H9 (cell line): Measurements from ENCODE around the gene LRSAM1. TPM values are rescaled to one million over a fixed set of nuclear protein-coding genes. Genes with fewer than 3 reads are reported as not detected.

Source experiments
- DNase-seq: peaks from one replicate; pipeline ENCODE4 v3.0.0-alpha.2; 2017
- H2AFZ ChIP-seq: one replicate; pipeline ENCODE4 v1.6.1; 2013; ENCODE audit warnings: mild to moderate bottlenecking, low read length, control low read depth, moderate library complexity
- H2AK5ac ChIP-seq: 2 replicates; pipeline ENCODE4 v1.6.1; 2013; ENCODE audit warnings: low read length, control low read depth, mixed read lengths; ENCODE audit not compliant: insufficient read length
- H2BK120ac ChIP-seq: one replicate; pipeline ENCODE4 v1.6.1; 2013; ENCODE audit warnings: low read depth, mild to moderate bottlenecking, low read length, control low read depth, inconsistent platforms; ENCODE audit not compliant: poor library complexity, severe bottlenecking
- H2BK12ac ChIP-seq: 2 replicates; pipeline ENCODE4 v1.6.1; 2013; ENCODE audit warnings: low read length, control low read depth, mixed read lengths, low read depth; ENCODE audit not compliant: insufficient read length
- H2BK15ac ChIP-seq: 2 replicates; pipeline ENCODE4 v1.6.1; 2013; ENCODE audit warnings: low read depth, low read length, control low read depth
- H2BK20ac ChIP-seq: one replicate; pipeline ENCODE4 v1.6.1; 2013; ENCODE audit warnings: low read depth, mild to moderate bottlenecking, low read length, control low read depth, inconsistent platforms; ENCODE audit not compliant: poor library complexity, severe bottlenecking
- H2BK5ac ChIP-seq: 2 replicates; pipeline ENCODE4 v1.6.1; 2013; ENCODE audit warnings: low read length, control low read depth, mixed read lengths; ENCODE audit not compliant: insufficient read length
- H3K14ac ChIP-seq: 2 replicates; pipeline ENCODE4 v1.6.1; 2013; ENCODE audit warnings: low read length, control low read depth; ENCODE audit not compliant: insufficient read depth
- H3K18ac ChIP-seq: 2 replicates; pipeline ENCODE4 v1.6.1; 2013; ENCODE audit warnings: low read depth, mild to moderate bottlenecking, mixed read lengths, low read length, control low read depth; ENCODE audit not compliant: insufficient read length
- H3K23ac ChIP-seq: 2 replicates; pipeline ENCODE4 v1.6.1; 2013; ENCODE audit warnings: low read length, control low read depth, mixed read lengths, low read depth; ENCODE audit not compliant: insufficient read length
- H3K23me2 ChIP-seq: 2 replicates; pipeline ENCODE4 v1.6.1; 2013; ENCODE audit warnings: low read depth, mild to moderate bottlenecking, mixed read lengths, low read length, control low read depth; ENCODE audit not compliant: insufficient read length, poor library complexity, severe bottlenecking
- H3K27ac ChIP-seq: 2 replicates; pipeline ENCODE4 v1.5.1; 2013; ENCODE audit warnings: low read length, control low read depth, mixed read lengths, low read depth; ENCODE audit not compliant: insufficient read length
- H3K27me3 ChIP-seq: 2 replicates; pipeline ENCODE4 v1.6.1; 2013; ENCODE audit warnings: low read length, control low read depth, inconsistent platforms; ENCODE audit not compliant: insufficient read depth
- H3K4ac ChIP-seq: 2 replicates; pipeline ENCODE4 v1.6.1; 2013; ENCODE audit warnings: low read depth, mild to moderate bottlenecking, control low read depth, inconsistent platforms, low read length, moderate library complexity
- H3K4me1 ChIP-seq: 2 replicates; pipeline ENCODE4 v1.6.1; 2013; ENCODE audit warnings: low read length, control low read depth, inconsistent platforms; ENCODE audit not compliant: insufficient read depth
- H3K4me2 ChIP-seq: 2 replicates; pipeline ENCODE4 v1.6.1; 2013; ENCODE audit warnings: low read length, control low read depth, mixed read lengths; ENCODE audit not compliant: insufficient read length, insufficient read depth
- H3K56ac ChIP-seq: 2 replicates; pipeline ENCODE4 v1.6.1; 2013; ENCODE audit warnings: low read depth, mild to moderate bottlenecking, mixed read lengths, low read length, control low read depth; ENCODE audit not compliant: insufficient read length
- H3K79me1 ChIP-seq: 2 replicates; pipeline ENCODE4 v1.6.1; 2013; ENCODE audit warnings: low read depth, mild to moderate bottlenecking, moderate library complexity, low read length, control low read depth, inconsistent platforms; ENCODE audit not compliant: insufficient read depth, poor library complexity, severe bottlenecking
- H3K79me2 ChIP-seq: 2 replicates; pipeline ENCODE4 v1.6.1; 2013; ENCODE audit warnings: low read length, control low read depth, inconsistent platforms; ENCODE audit not compliant: insufficient read depth
- H3K9ac ChIP-seq: 2 replicates; pipeline ENCODE4 v1.6.1; 2013; ENCODE audit warnings: low read length, control low read depth, mixed read lengths; ENCODE audit not compliant: insufficient read length; ENCODE audit errors: extremely low read depth
- H3K9me3 ChIP-seq: one replicate; pipeline ENCODE4 v1.6.1; 2013; ENCODE audit warnings: low read depth, low read length, inconsistent platforms; ENCODE audit not compliant: control insufficient read depth
- H3T11ph ChIP-seq: one replicate; pipeline ENCODE4 v1.6.1; 2013; ENCODE audit warnings: mild to moderate bottlenecking, low read length, control low read depth, inconsistent platforms
- H4K20me1 ChIP-seq: one replicate; pipeline ENCODE4 v1.6.1; 2013; ENCODE audit not compliant: control insufficient read depth, insufficient read length, insufficient read depth
- H4K5ac ChIP-seq: 2 replicates; pipeline ENCODE4 v1.6.1; 2013; ENCODE audit warnings: low read depth, mild to moderate bottlenecking, mixed read lengths, low read length, control low read depth; ENCODE audit not compliant: insufficient read length
- H4K8ac ChIP-seq: replicated peaks from 2 replicates; pipeline ENCODE4 v1.6.1; 2013; ENCODE audit warnings: low read length, control low read depth, mixed read lengths, low read depth; ENCODE audit not compliant: insufficient read length
- H4K91ac ChIP-seq: 2 replicates; pipeline ENCODE4 v1.6.1; 2013; ENCODE audit warnings: low read depth, mild to moderate bottlenecking, moderate library complexity, mixed read lengths, low read length, control low read depth; ENCODE audit not compliant: insufficient read length
- H3K27ac Mint-ChIP-seq, 3 experiments: 2 replicates in 2 of 3; 3 replicates in 1 of 3; pipeline ENCODE4 v1.8.0; 2020 to 2021; ENCODE audit warnings: mixed read lengths in 3 of 3, mild to moderate bottlenecking in 1 of 3, moderate library complexity in 1 of 3
- H3K27me3 Mint-ChIP-seq: 2 replicates; pipeline ENCODE4 v1.8.0; 2021; ENCODE audit warnings: low read depth, mild to moderate bottlenecking, moderate library complexity, mixed read lengths
- H3K36me3 Mint-ChIP-seq, 3 experiments: 2 replicates in 2 of 3; 3 replicates in 1 of 3; pipeline ENCODE4 v1.8.0; 2020 to 2021; ENCODE audit warnings: low read depth in 3 of 3, mixed read lengths in 3 of 3; ENCODE audit not compliant: insufficient read depth in 1 of 3
- H3K4me1 Mint-ChIP-seq, 2 experiments: 2 replicates each; pipeline ENCODE4 v1.8.0; 2020; ENCODE audit warnings: mixed read lengths in 2 of 2
- H3K4me3 Mint-ChIP-seq, 2 experiments: 2 replicates in 1 of 2; 3 replicates in 1 of 2; pipeline ENCODE4 v1.8.0; 2020 to 2021; ENCODE audit warnings: mild to moderate bottlenecking in 2 of 2, mixed read lengths in 2 of 2, moderate library complexity in 1 of 2
- H3K9me3 Mint-ChIP-seq, 2 experiments: 2 replicates in 1 of 2; 3 replicates in 1 of 2; pipeline ENCODE4 v1.8.0; 2020; ENCODE audit warnings: mild to moderate bottlenecking in 2 of 2, mixed read lengths in 2 of 2, moderate library complexity in 1 of 2
- WGBS: extraction: QIAGEN DNeasy Blood & Tissue Kit; methylation state at CpG from one replicate; pipeline ENCODE4 v1.1.7; 2013; ENCODE audit warnings: missing lambda C conversion rate, low lambda C conversion rate, mixed read lengths; ENCODE audit not compliant: insufficient read length; ENCODE audit errors: extremely low coverage; 5-methylcytosine and 5-hydroxymethylcytosine counted together
- total RNA-seq: library from RNA; stranded (reverse); gene quantifications from 2 replicates; pipeline ENCODE4 v1.2.1, GENCODE V29; 2021
- TF ChIP-seq, protein P1 (sequence below): fragments of 200-600 bp; sonication (generic); conservative IDR thresholded peaks from 3 replicates; pipeline ENCODE4 v1.8.0; 2021; ENCODE audit warnings: antibody characterized with exemption, mild to moderate bottlenecking

LRSAM1 gene
- total RNA-seq, 1 experiment from 2014 or later: 16.2 TPM

- H3K4me1 ChIP-seq: no peaks in the 10 kb centered on the region
- H3K56ac ChIP-seq: no peak overlapping the region
- H4K5ac ChIP-seq: no peak overlapping the region
- WGBS: no CpG with 5 or more reads among the region's 22 CpGs
- no peaks in the 10 kb centered on the region for H3K27me3 Mint-ChIP-seq
- no peak overlapping the region for H3K4me2 ChIP-seq
- H2AFZ ChIP-seq: no peak overlapping the region
- H3K27ac Mint-ChIP-seq: no peak overlapping the region
- H4K8ac ChIP-seq: no peak overlapping the region
- H2BK20ac ChIP-seq: no peak overlapping the region
- TF ChIP-seq, protein P1, sequence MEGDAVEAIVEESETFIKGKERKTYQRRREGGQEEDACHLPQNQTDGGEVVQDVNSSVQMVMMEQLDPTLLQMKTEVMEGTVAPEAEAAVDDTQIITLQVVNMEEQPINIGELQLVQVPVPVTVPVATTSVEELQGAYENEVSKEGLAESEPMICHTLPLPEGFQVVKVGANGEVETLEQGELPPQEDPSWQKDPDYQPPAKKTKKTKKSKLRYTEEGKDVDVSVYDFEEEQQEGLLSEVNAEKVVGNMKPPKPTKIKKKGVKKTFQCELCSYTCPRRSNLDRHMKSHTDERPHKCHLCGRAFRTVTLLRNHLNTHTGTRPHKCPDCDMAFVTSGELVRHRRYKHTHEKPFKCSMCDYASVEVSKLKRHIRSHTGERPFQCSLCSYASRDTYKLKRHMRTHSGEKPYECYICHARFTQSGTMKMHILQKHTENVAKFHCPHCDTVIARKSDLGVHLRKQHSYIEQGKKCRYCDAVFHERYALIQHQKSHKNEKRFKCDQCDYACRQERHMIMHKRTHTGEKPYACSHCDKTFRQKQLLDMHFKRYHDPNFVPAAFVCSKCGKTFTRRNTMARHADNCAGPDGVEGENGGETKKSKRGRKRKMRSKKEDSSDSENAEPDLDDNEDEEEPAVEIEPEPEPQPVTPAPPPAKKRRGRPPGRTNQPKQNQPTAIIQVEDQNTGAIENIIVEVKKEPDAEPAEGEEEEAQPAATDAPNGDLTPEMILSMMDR: no peak
- H2BK12ac ChIP-seq: no peak overlapping the region
- no peak for DNase-seq
- peaks cover 9 to 25% (median 19%) of the 10 kb centered on the region in 3 experiments; a peak in 6 of 7 replicates for H3K36me3 Mint-ChIP-seq
- no peaks in the 10 kb centered on the region for H3K9me3 Mint-ChIP-seq
- H3K79me2 ChIP-seq: no peaks in the 10 kb centered on the region
- H2BK5ac ChIP-seq: no peak overlapping the region
- H3K23me2 ChIP-seq: no peaks in the 10 kb centered on the region
- no peak overlapping the region for H3K14ac ChIP-seq
- no peaks in the 10 kb centered on the region for H3K79me1 ChIP-seq
- H4K20me1 ChIP-seq: no peaks in the 10 kb centered on the region
- no peak overlapping the region for H2BK120ac ChIP-seq
- no peak overlapping the region for H4K91ac ChIP-seq
- H3K4me3 Mint-ChIP-seq: no peak overlapping the region
- H3K4ac ChIP-seq: no peak overlapping the region
- no peak overlapping the region for H2AK5ac ChIP-seq
- H2BK15ac ChIP-seq: no peak overlapping the region
- no peak overlapping the region for H3K23ac ChIP-seq
- H3K9me3 ChIP-seq: no peaks in the 10 kb centered on the region
- no peaks in the 10 kb centered on the region for H3K4me1 Mint-ChIP-seq
- no peak overlapping the region for H3K18ac ChIP-seq
- H3K27ac ChIP-seq: no peak overlapping the region
- no peaks in the 10 kb centered on the region for H3K27me3 ChIP-seq
- no peak overlapping the region for H3K9ac ChIP-seq
- no peak overlapping the region for H3T11ph ChIP-seq
These were observed 47.7 kb upstream of the LRSAM1 start for GRCh38 chr9:127403507-127404192.
